Esophagus squamous epithelium (tissue), 5 donors: ENCODE results near the gene TNNI3. TPM values are rescaled to one million over a fixed set of nuclear protein-coding genes. Genes with fewer than 3 reads are reported as not detected.
"Not testable (repeated sequence)": the region's sequence is repeated elsewhere in the genome, so short reads cannot be mapped to it uniquely, and the experiment has no call there.

Experiments used
- DNase-seq: peaks from one replicate; lab custom pipeline; 2025; lab: John Stamatoyannopoulos, UW
- H3K27ac ChIP-seq, 4 donors: fragments of 200-600 bp; sonication (generic); one replicate each; pipeline ENCODE4 v1.5.1; 2016 to 2019; ENCODE audit warnings: mild to moderate bottlenecking in 1 of 4
- H3K27me3 ChIP-seq, 4 donors: fragments of 200-600 bp; sonication (generic); 1 replicate in 3 of 4; 2 replicates in 1 of 4; pipeline versions ENCODE4 v1.5.1 to v1.6.0; 2017 to 2021; ENCODE audit warnings: antibody characterized with exemption in 1 of 4
- H3K36me3 ChIP-seq, 3 donors: fragments of 200-600 bp; sonication (generic); one replicate each; pipeline ENCODE4 v1.5.1; 2016 to 2019
- H3K4me1 ChIP-seq, 3 donors: fragments of 200-600 bp; sonication (generic); one replicate each; pipeline ENCODE4 v1.5.1; 2017 to 2019
- H3K4me3 ChIP-seq, 4 donors: fragments of 200-600 bp; sonication (generic); 1 replicate in 3 of 4; 2 replicates in 1 of 4; pipeline ENCODE4 v1.5.1; 2016 to 2019; ENCODE audit warnings: mild to moderate bottlenecking in 2 of 4, moderate library complexity in 1 of 4
- H3K9me3 ChIP-seq, 3 donors: fragments of 200-600 bp; sonication (generic); one replicate each; pipeline ENCODE4 v1.5.1; 2016 to 2019
- POLR2A ChIP-seq, 4 donors: fragments of 450-650 bp; IDR thresholded peaks; one replicate each; pipeline ENCODE4 v1.6.1; 2017; ENCODE audit warnings: antibody characterized with exemption in 4 of 4, mild to moderate bottlenecking in 4 of 4, moderate library complexity in 3 of 4
- WGBS, 2 donors: methylation state at CpG; one replicate each; pipeline ENCODE4 v1.1.5; 2018; 5-methylcytosine and 5-hydroxymethylcytosine counted together
- intact Hi-C: fragments of 100-400 bp; cut with DNase I; formaldehyde crosslinking; loops from one replicate; pipeline ENCODE4 v1.15.0; 2022
- small RNA-seq, 4 donors: library from RNA; depleted of rRNA; stranded (forward); fragments of <200 nt; gene quantifications; one replicate each; pipeline ENCODE3, GENCODE V24; 2016
- total RNA-seq, 4 donors: library from RNA; depleted of rRNA; stranded (reverse); fragments of >200 nt; gene quantifications; one replicate each; pipeline ENCODE4 v1.1.0, GENCODE V29; 2016
- TF ChIP-seq, protein P1 (sequence below), 6 experiments: fragments of 450-650 bp in 4 of 6; fragments of 200-600 bp in 2 of 6; sonication (generic) in 2 of 6; IDR thresholded peaks; one replicate each; pipeline ENCODE4 v1.5.1; 2016 to 2019; ENCODE audit warnings: antibody characterized with exemption in 6 of 6, mild to moderate bottlenecking in 4 of 6, moderate library complexity in 4 of 6
- donor health status: DM: yes; HTN: yes; CAD: no.

TNNI3 gene
- total RNA-seq, 4 donors from 2014 or later = not detected

DNA sequence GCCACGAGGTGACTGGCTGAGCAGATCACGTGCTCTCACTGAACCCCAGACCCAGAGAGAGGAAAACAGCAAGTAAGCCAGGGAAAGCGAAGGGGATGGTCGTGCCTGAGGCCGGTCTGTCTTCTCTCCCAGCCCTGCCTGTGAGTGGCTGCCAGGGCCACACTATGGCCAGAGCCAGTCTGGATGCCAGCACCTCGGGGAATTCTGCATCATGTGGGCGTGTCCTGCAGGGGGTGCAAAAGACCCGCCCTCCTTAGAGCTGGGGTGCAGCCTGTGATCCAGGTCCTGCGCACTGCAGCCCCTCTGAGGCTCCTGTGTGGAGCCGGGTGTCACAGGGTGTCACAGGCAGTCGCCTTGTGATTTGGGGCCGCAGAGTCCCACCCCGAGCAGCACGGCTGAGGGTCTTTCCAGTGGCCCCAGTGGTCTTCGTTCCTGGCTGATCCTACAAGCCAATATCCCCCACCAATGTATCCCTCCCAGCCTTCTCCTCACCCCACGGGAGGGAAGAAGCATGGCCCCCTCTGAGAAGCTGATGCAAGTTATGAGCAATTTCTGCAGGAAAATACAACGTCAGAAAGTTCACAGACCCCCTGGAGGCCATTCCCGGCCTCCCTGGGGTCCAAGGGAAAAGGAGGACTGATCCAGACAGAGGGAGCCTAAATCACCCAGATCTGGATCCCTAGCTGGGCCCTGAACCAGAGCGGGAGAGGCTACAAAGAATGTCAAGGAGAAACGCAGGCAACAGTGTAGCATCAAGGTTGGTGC, 47.8 kb downstream of the TNNI3 start:
- DNase-seq = no peak
- Histone ChIP-seq H3K4me1 (peaks cover 5 to 43% (median 27%) of the 10 kb centered on the region in 3 donors), H3K4me3 (no peak overlapping the region), H3K27me3 (no peaks in the 10 kb centered on the region), H3K9me3 (no peaks in the 10 kb centered on the region), H3K27ac (peak overlapping the region in 2 of 4 donors; percentile 9 to 41), H3K36me3 (peaks cover 0 to 56% (median 4%) of the 10 kb centered on the region in 3 donors)
- TF ChIP-seq, protein P1, sequence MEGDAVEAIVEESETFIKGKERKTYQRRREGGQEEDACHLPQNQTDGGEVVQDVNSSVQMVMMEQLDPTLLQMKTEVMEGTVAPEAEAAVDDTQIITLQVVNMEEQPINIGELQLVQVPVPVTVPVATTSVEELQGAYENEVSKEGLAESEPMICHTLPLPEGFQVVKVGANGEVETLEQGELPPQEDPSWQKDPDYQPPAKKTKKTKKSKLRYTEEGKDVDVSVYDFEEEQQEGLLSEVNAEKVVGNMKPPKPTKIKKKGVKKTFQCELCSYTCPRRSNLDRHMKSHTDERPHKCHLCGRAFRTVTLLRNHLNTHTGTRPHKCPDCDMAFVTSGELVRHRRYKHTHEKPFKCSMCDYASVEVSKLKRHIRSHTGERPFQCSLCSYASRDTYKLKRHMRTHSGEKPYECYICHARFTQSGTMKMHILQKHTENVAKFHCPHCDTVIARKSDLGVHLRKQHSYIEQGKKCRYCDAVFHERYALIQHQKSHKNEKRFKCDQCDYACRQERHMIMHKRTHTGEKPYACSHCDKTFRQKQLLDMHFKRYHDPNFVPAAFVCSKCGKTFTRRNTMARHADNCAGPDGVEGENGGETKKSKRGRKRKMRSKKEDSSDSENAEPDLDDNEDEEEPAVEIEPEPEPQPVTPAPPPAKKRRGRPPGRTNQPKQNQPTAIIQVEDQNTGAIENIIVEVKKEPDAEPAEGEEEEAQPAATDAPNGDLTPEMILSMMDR (IDR thresholded peaks at IDR 0.05) = no peak
- TF ChIP-seq POLR2A (IDR thresholded peaks at IDR 0.05) = no peak
- intact Hi-C loops = no loop called here
- 76 to 81% methylated on average over 7 to 10 of the region's 20 CpGs for WGBS, 2 donors

DNA sequence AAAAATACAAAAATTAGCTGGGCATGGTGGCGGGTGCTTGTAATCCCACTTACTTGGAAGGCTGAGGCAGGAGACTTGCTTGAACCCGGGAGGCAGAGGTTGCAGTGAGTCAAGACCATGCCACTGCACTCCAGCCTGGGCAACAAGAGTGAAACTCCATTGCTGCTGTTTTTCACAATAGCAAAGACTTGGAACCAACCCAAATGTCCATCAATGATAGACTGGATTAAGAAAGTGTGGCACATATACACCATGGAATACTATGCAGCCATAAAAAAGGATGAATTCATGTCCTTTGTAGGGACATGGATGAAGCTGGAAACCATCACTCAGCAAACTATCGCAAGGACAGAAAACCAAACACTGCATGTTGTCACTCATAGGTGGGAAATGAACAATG, 50.3 kb downstream of the TNNI3 start:
- H3K9me3 ChIP-seq, DNase-seq, intact Hi-C loops, H3K4me3 ChIP-seq, H3K27ac ChIP-seq, H3K27me3 ChIP-seq: not testable (repeated sequence)
- Histone ChIP-seq H3K36me3 (peaks cover 5 to 66% (median 10%) of the 10 kb centered on the region in 3 donors), H3K4me1 (peaks cover 0 to 18% (median 5%) of the 10 kb centered on the region in 3 donors)
- WGBS, 2 donors = 95 to 100% methylated on average over 3 of the region's 3 CpGs

DNA sequence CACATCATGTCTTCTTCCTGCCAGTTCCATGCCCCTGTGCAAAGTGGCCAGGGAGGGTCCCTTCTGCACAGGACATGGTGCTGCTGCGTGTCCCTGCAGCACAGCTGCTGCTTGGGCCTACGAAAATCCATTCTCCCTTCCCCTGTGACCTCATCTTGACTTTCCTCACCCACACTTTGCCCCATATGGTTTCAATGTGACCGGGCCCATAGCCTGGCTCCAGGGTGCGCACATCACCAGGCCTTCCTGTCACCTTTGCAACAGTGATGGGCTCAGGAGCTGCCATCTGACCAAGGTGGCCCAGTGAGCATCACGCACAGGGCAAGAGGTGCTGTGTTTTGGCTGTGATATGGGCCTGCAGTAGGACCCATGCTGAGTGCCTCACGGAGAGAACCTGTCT, 50.9 kb downstream of the TNNI3 start:
- Histone ChIP-seq H3K4me1 (peaks cover 0 to 12% (median 0%) of the 10 kb centered on the region in 3 donors), H3K36me3 (peaks cover 5 to 66% (median 16%) of the 10 kb centered on the region in 3 donors), H3K27me3 (no peaks in the 10 kb centered on the region), H3K9me3 (peaks cover 0 to 6% (median 0%) of the 10 kb centered on the region in 3 donors), H3K4me3 (no peak overlapping the region), H3K27ac (no peak overlapping the region)
- 90 to 96% methylated on average over 3 to 6 of the region's 6 CpGs for WGBS, 2 donors
- no peak for DNase-seq
- TF ChIP-seq POLR2A (IDR thresholded peaks at IDR 0.05) = no peak
- TF ChIP-seq, protein P1 (IDR thresholded peaks at IDR 0.05) = no peak
- intact Hi-C loops = no loop called here

DNA sequence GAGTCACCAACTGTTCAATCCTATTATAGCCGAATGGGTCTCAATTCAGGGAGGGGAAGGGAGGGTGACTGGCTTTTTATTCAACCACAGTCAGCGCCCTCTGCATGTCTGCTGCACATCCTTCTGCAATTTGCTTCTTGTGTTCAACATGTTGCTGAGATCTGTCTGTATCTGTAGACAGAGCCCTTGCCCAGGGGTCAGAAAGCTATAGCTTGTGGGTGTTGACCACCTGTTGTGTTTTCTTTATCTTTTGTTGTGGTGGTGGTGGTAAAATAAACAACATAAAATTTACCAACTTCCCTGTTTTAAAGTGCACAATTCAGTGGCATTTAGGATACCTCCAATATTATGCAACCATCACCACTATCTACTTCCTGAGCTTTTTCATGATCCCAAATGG, 52.3 kb downstream of the TNNI3 start:
- WGBS, 2 donors = 87 to 90% methylated on average over 2 of the region's 2 CpGs

DNA sequence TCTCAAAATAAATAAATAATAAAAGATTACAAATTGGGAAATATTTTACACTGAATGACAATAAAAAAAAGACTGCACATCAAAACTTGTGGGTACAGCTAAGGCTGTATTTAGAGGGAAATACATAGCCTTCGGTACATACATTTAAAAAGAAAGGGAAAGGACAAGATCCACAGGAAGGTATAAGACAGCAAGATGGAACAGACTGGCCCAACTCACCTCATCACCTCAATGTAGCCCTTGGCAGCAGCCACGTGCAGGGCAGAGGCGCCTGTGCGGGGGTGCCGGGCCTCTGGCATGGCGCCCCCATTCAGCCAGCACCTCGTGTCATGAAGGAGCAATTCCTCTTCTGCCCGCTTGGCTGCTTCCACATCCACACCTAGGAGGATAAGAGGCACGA, 54.3 kb downstream of the TNNI3 start:
- intact Hi-C loops = no loop called here
- no peak for DNase-seq

More for the DNA sequence above, 52.3 kb downstream of the TNNI3 start:
- TF ChIP-seq, protein P1 (IDR thresholded peaks at IDR 0.05) = no peak
- no peak for TF ChIP-seq POLR2A (IDR thresholded peaks at IDR 0.05)
- Histone ChIP-seq H3K4me3 (no peak overlapping the region), H3K9me3 (peaks cover 0 to 6% (median 0%) of the 10 kb centered on the region in 3 donors), H3K4me1 (peaks cover 0 to 16% (median 0%) of the 10 kb centered on the region in 3 donors), H3K27ac (no peak overlapping the region), H3K27me3 (no peaks in the 10 kb centered on the region), H3K36me3 (peaks cover 5 to 73% (median 20%) of the 10 kb centered on the region in 3 donors)
- intact Hi-C loops = no loop called here
- no peak for DNase-seq

More for the DNA sequence above, 54.3 kb downstream of the TNNI3 start:
- Histone ChIP-seq H3K27me3 (no peaks in the 10 kb centered on the region), H3K9me3 (peaks cover 0 to 6% (median 0%) of the 10 kb centered on the region in 3 donors), H3K4me1 (peaks cover 0 to 28% (median 3%) of the 10 kb centered on the region in 3 donors), H3K27ac (no peak overlapping the region), H3K4me3 (no peak overlapping the region), H3K36me3 (peaks cover 5 to 73% (median 19%) of the 10 kb centered on the region in 3 donors)
- TF ChIP-seq POLR2A (IDR thresholded peaks at IDR 0.05) = no peak
- TF ChIP-seq, protein P1 (IDR thresholded peaks at IDR 0.05) = no peak
- 96 to 100% methylated on average over 3 to 9 of the region's 9 CpGs for WGBS, 2 donors

Small RNAs within 50 kb of the gene (small RNA-seq; reads per million reads assigned to genes)
- gene MIR7975 = 0 reads per million in 4 donors
- gene RF01210 = 0 to 0.27 (median 0) reads per million in 4 donors

Other genes starting within 250 kb of the TNNI3 start
- not detected for gene NLRP7, start 210.2 kb downstream of the TNNI3 start, total RNA-seq
- 10 to 100 TPM; 10.1 to 44.4 (median 17.5) TPM for gene NLRP2, start 191.4 kb downstream of the TNNI3 start, total RNA-seq
- gene GP6, start 119.5 kb downstream of the TNNI3 start, total RNA-seq = not detected
- 10 to 100 TPM; 32.2 to 68.0 (median 41.4) TPM for gene RDH13, start 94.6 kb downstream of the TNNI3 start, total RNA-seq
- gene EPS8L1, start 81.9 kb downstream of the TNNI3 start, total RNA-seq = 100 to 1,000 TPM; 151 to 341 (median 286) TPM
- 10 to 100 TPM; 35.1 to 89.1 (median 43.7) TPM for gene PPP1R12C, start 40.1 kb downstream of the TNNI3 start, total RNA-seq
- 10 to 100 TPM in 1 of 4 donors, 1 to 10 TPM in 3; 3.3 to 23.1 (median 6.2) TPM for gene TNNT1, start 8.5 kb downstream of the TNNI3 start, total RNA-seq
- gene DNAAF3, start 8.9 kb upstream of the TNNI3 start, total RNA-seq = 1 to 10 TPM in 3 of 4 donors, under 1 TPM in 1; 0.53 to 2.8 (median 1.4) TPM
- under 1 TPM in 1 of 4 donors, not detected in 3; 0.22 TPM for gene SYT5, start 22.6 kb upstream of the TNNI3 start, total RNA-seq
- gene PTPRH, start 51.8 kb upstream of the TNNI3 start, total RNA-seq = 1 to 10 TPM in 3 of 4 donors, under 1 TPM in 1; 0.57 to 2.0 (median 1.3) TPM
- 1 to 10 TPM in 3 of 4 donors, not detected in 1; 1.1 to 3.6 (median 2.2) TPM for gene TMEM86B, start 71.0 kb upstream of the TNNI3 start, total RNA-seq
- 10 to 100 TPM; 30.6 to 59.2 (median 47.4) TPM for gene PPP6R1, start 101.3 kb upstream of the TNNI3 start, total RNA-seq
- 10 to 100 TPM; 27.1 to 40.7 (median 32.4) TPM for gene HSPBP1, start 122.4 kb upstream of the TNNI3 start, total RNA-seq
- 1 to 10 TPM in 1 of 4 donors, under 1 TPM in 1, not detected in 2; 0.73 to 1.1 TPM for gene BRSK1, start 126.3 kb upstream of the TNNI3 start, total RNA-seq
- gene TMEM150B, start 167.6 kb upstream of the TNNI3 start, total RNA-seq = 1 to 10 TPM in 1 of 4 donors, not detected in 3; 1.7 TPM
- 1 to 10 TPM; 5.3 to 9.9 (median 8.2) TPM for gene KMT5C, start 182.1 kb upstream of the TNNI3 start, total RNA-seq
- gene COX6B2, start 197.0 kb upstream of the TNNI3 start, total RNA-seq = 1 to 10 TPM in 1 of 4 donors, under 1 TPM in 2, not detected in 1; 0.66 to 1.4 (median 0.95) TPM
- gene GARIN5B, start 205.5 kb upstream of the TNNI3 start, total RNA-seq = not detected
- gene IL11, start 212.7 kb upstream of the TNNI3 start, total RNA-seq = not detected
- gene TMEM190, start 219.1 kb upstream of the TNNI3 start, total RNA-seq = not detected
- gene TMEM238, start 226.6 kb upstream of the TNNI3 start, total RNA-seq = 10 to 100 TPM; 11.9 to 41.8 (median 27.1) TPM
- 100 to 1,000 TPM; 395 to 866 (median 753) TPM for gene RPL28, start 228.2 kb upstream of the TNNI3 start, total RNA-seq